ENCODE measurements around the gene OSGIN1. TPM values are rescaled to one million over a fixed set of nuclear protein-coding genes. Genes with fewer than 3 reads are reported as not detected.
"Not testable (repeated sequence)": the region's sequence is repeated elsewhere in the genome, so short reads cannot be mapped to it uniquely, and the experiment has no call there.

Gene OSGIN1
- total RNA-seq, 1 experiment from 2014 or later = 26.1 TPM

DNA sequence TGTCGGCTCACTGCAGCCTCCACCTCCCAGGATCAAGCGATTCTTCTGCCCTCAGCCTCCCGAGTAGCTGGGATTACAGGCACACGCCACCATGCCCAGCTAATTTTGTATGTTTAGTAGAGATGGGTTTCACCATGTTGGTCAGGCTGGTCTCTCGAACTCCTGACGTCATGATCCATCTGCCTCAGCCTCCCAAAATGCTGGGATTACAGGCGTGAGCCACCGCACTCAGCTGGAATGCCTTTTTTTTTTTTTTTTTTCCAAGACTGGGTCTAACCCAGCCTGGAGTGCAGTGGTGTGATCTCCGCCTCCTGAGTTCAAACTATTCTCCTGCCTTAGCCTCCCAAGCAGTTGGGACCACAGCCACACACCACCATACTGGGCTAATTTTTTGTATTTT, 11.5 kb upstream of the OSGIN1 start:
- DNase-seq (ENCODE audit: low spot score) = not testable (repeated sequence)

- DNase-seq (ENCODE audit: low spot score) = no peak
Observed at GRCh38 chr16:83942074-83942473, 11.0 kb upstream of the OSGIN1 start.

- DNase-seq (ENCODE audit: low spot score) = no peak
Observed at GRCh38 chr16:83942815-83943515, 10.1 kb upstream of the OSGIN1 start.

DNA sequence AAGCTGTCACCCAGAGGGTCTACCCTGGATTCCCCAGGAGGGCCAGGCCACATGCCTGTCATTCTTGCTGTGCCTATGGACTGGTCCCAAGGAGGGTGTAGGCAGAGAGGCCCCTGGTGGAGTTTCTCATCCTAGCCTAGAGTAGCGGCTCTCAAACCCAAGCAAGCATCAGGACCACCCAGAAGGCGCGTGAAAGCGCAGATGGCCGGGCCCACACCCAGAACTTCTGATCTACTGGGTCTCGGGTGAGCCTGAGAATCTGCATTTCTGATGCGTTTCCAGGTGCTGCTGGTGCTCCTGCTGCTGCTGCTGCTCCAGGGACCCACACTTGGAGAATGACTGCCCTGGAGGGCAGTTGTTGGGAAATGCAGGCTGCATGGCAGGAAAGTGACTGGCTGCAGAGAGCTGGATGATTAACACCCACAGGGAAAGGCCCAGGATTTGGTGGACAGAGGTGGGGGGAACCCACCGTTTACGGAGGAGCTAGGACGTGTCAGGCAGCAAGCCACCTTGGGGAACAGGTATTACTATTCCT, 9.5 kb upstream of the OSGIN1 start:
- no peak for DNase-seq (ENCODE audit: low spot score)

- DNase-seq (ENCODE audit: low spot score) = no peak
Observed at GRCh38 chr16:83945587-83945986, 7.5 kb upstream of the OSGIN1 start.

GRCh38 chr16:83946154-83946780, 6.8 kb upstream of the OSGIN1 start:
- no peak for DNase-seq (ENCODE audit: low spot score)

GRCh38 chr16:83946781-83947566, 6.1 kb upstream of the OSGIN1 start:
- DNase-seq (ENCODE audit: low spot score) = no peak

- no peak for DNase-seq (ENCODE audit: low spot score)
Observed at GRCh38 chr16:83947642-83948234, 5.3 kb upstream of the OSGIN1 start.

- DNase-seq (ENCODE audit: low spot score) = no peak
Observed at GRCh38 chr16:83948914-83949723, 3.9 kb upstream of the OSGIN1 start.

GRCh38 chr16:83949724-83950001, 3.4 kb upstream of the OSGIN1 start:
- no peak for DNase-seq (ENCODE audit: low spot score)

DNA sequence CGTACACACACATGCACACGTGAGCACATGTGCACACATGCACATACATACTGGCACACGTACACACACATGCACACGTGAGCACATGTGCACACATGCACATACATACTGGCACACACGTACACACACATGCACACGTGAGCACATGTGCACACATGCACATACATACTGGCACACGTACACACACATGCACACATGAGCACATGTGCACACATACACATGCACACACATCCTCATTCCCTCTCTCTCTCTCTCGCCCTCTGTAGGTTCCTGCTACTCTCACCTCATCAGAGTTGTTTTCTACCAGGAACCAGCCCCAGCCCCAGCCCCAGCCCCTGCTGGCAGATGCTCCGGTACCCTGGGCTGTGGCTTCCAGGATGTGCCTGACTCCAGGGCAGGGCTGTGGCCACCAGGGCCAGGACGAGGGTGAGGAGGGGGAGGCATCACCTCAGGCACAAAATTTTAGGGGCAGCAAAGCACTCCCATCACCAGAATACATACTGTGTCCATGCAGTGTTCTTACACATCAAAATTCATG, 2.1 kb upstream of the OSGIN1 start:
- DNase-seq (ENCODE audit: low spot score) = not testable (repeated sequence)

DNA sequence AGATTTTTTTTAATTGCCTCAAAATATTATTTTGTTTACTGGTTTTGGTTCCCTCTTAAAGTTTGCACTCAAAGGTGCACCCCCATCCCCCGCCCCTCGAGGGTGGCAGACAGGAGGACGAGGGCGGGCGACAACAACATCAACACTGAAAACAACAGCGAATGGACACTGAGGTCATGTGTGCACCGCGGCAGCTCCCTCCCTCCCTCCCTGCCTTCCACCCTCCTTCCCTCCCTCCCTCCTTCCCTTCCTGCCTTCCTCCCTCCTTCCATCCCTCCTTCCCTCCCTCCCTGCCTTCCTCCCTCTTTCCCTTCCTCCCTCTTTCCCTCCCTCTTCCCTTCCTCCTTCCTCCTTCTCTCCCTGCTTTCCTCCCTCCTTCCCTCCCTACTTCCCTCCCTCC, 1.5 kb upstream of the OSGIN1 start:
- no peak for DNase-seq (ENCODE audit: low spot score)

DNA sequence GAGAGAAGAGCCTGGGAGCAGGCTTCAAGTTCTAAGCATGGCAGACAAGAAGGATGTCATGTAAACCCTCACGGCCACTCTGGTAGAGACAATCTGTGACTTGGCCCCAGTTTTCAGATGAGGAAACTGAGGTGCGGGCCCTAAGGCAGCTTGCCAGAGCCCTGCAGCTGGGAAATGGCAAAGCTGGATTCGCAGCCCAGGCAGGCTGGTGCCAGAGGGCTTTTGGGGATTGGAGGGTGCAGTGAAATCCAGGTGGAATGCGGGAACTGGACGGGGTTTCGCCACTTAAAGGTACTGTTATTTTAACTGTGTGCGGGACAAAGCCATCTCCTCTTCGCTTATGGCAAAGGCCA, 477 bp upstream of the OSGIN1 start:
- peak; percentile 81 for DNase-seq (ENCODE audit: low spot score)

- peak; percentile 64 for DNase-seq (ENCODE audit: low spot score)
Observed at GRCh38 chr16:83953796-83954576, 946 bp downstream of the OSGIN1 start.

GRCh38 chr16:83954577-83955016, 1.6 kb downstream of the OSGIN1 start:
- DNase-seq (ENCODE audit: low spot score) = peak; percentile 53

- no peak for DNase-seq (ENCODE audit: low spot score)
Observed at GRCh38 chr16:83955218-83956130, 2.4 kb downstream of the OSGIN1 start.

DNA sequence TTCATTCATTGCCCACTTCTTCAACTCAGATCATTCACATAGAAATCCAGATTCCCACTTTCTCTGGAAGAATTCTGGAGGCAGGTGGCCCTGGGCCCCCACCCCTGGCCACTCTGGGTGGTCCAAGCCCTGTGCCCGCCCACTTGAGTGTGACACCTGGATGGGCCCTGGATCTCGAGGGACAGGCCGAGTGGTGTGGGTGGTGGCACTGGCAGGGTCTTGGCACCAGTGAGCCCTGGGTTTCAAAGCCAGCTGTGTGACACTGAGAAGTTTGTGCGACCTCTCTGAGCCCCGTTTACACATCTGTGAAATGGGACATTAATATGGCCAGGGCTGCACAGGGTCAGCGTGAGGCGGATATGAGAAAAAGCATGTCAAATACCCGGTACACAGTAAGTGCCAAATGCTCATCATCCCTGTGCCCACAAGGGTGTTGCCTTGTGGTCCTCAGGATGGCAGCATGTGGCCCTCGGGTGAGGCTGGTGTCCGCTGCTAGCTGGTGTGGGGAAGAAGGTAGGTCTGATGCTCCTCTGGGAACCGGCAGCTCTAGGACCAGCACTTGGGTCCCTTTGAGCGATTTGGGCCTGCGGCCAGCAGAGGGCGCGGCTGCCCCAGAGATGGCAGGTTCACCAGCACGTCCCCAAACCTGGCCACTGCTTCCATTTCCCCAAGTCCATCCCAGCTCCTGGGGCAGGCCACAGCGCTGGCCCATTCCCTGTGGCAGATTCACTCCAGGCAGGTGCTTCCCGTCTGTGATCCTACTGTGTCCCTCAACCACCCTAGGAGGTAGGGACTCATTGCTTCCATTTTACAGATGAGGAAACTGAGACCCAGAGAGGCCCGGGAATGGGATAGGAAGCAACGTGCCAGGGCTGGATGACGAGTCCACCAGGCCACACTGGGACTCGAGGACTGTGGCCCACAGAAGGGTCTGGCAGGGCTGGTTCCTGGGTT, 3.6 kb downstream of the OSGIN1 start:
- DNase-seq (ENCODE audit: low spot score) = peak; percentile 61

GRCh38 chr16:83957296-83957855, 4.3 kb downstream of the OSGIN1 start:
- no peak for DNase-seq (ENCODE audit: low spot score)
